Mesothelial cell of epicardium (in vitro differentiated cells): Measurements from ENCODE around the gene ABCC4. TPM values are rescaled to one million over a fixed set of nuclear protein-coding genes. Genes with fewer than 3 reads are reported as not detected.

ENCODE experiments used
- DNase-seq, 2 experiments: peaks; one replicate each; pipeline ENCODE4 v3.0.0; 2021; ENCODE audit warnings: low spot score in 2 of 2; ENCODE audit not compliant: unreplicated experiment in 2 of 2
- H3K27ac Mint-ChIP-seq: 2 replicates; pipeline ENCODE4 v1.8.0; 2021; ENCODE audit warnings: mixed read lengths
- H3K27me3 Mint-ChIP-seq: 2 replicates; pipeline ENCODE4 v1.8.0; 2021; ENCODE audit warnings: low read depth, mixed read lengths
- H3K36me3 Mint-ChIP-seq: 2 replicates; pipeline ENCODE4 v1.8.0; 2021; ENCODE audit warnings: mixed read lengths
- H3K4me1 Mint-ChIP-seq: 2 replicates; pipeline ENCODE4 v1.8.0; 2021; ENCODE audit warnings: mixed read lengths
- H3K4me3 Mint-ChIP-seq: 2 replicates; pipeline ENCODE4 v1.8.0; 2021; ENCODE audit warnings: mild to moderate bottlenecking, moderate library complexity, mixed read lengths
- H3K9me3 Mint-ChIP-seq: 2 replicates; pipeline ENCODE4 v1.8.0; 2021; ENCODE audit warnings: mixed read lengths
- total RNA-seq: library from RNA; stranded (reverse); gene quantifications from 3 replicates; pipeline ENCODE4 v1.2.1, GENCODE V29; 2021
- TF ChIP-seq, protein P1 (sequence below): fragments of 200-600 bp; sonication (generic); IDR thresholded peaks from one replicate; pipeline ENCODE4 v1.5.0; 2021; ENCODE audit warnings: antibody characterized with exemption; ENCODE audit not compliant: unreplicated experiment

ABCC4 gene
- total RNA-seq, 1 donor from 2014 or later, result 7.7 TPM

- H3K36me3 Mint-ChIP-seq, result no peaks in the 10 kb centered on the region
- TF ChIP-seq, protein P1, sequence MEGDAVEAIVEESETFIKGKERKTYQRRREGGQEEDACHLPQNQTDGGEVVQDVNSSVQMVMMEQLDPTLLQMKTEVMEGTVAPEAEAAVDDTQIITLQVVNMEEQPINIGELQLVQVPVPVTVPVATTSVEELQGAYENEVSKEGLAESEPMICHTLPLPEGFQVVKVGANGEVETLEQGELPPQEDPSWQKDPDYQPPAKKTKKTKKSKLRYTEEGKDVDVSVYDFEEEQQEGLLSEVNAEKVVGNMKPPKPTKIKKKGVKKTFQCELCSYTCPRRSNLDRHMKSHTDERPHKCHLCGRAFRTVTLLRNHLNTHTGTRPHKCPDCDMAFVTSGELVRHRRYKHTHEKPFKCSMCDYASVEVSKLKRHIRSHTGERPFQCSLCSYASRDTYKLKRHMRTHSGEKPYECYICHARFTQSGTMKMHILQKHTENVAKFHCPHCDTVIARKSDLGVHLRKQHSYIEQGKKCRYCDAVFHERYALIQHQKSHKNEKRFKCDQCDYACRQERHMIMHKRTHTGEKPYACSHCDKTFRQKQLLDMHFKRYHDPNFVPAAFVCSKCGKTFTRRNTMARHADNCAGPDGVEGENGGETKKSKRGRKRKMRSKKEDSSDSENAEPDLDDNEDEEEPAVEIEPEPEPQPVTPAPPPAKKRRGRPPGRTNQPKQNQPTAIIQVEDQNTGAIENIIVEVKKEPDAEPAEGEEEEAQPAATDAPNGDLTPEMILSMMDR, result no peak
- no peak overlapping the region for H3K4me3 Mint-ChIP-seq
- no peak for DNase-seq
- H3K4me1 Mint-ChIP-seq, result peaks cover 9% of the 10 kb centered on the region
- peaks cover 2% of the 10 kb centered on the region for H3K27me3 Mint-ChIP-seq
- no peak overlapping the region for H3K27ac Mint-ChIP-seq
- no peaks in the 10 kb centered on the region for H3K9me3 Mint-ChIP-seq
These were observed 52.3 kb downstream of the ABCC4 start for GRCh38 chr13:95248953-95249352.

DNA sequence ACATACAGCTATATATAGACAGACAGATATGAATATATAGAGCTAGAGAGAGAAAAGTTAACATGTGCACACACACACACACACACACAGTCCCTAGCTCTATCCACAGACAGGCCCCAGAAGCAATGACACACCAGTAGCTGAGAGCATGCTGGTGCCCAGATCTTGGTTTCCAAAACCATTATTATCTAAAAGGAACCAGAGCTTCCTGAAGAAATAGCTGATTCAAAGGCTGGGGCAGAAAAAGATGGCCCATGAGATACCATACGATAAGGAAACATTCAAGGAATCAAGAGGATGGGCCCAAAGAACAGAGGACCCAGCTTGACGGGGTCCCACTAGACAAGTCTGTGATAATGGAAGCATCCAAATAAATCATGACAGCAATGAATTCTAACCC lies 53.4 kb downstream of the ABCC4 start:
- H3K4me3 Mint-ChIP-seq, result no peak overlapping the region
- no peaks in the 10 kb centered on the region for H3K9me3 Mint-ChIP-seq
- H3K36me3 Mint-ChIP-seq, result no peaks in the 10 kb centered on the region
- H3K27me3 Mint-ChIP-seq, result peaks cover 2% of the 10 kb centered on the region
- DNase-seq, result no peak
- no peak overlapping the region for H3K27ac Mint-ChIP-seq
- TF ChIP-seq, protein P1, result no peak
- H3K4me1 Mint-ChIP-seq, result peaks cover 9% of the 10 kb centered on the region

DNA sequence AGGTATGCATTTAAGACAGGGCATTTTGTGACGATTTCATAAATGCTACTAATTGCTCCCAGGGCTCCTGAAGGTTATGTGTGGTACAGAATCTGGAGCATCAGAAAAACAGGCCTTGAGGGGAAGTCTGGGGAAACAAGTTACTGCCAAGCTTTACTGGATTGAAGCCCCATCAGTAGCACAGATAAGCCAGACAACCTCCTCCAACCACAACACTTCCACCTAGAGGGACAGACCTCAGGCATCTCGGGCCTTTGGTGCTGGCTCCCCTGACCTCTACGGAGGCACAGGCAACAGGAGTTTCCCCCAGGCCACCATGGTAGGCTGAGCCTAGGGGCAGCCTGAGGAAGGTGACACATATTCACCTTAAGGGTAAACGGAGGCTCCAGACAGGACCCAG lies 54.1 kb downstream of the ABCC4 start:
- Mint-ChIP-seq H3K4me3 (no peak overlapping the region), H3K36me3 (no peaks in the 10 kb centered on the region), H3K4me1 (peaks cover 9% of the 10 kb centered on the region), H3K27ac (no peak overlapping the region), H3K27me3 (peaks cover 2% of the 10 kb centered on the region), H3K9me3 (no peaks in the 10 kb centered on the region)
- TF ChIP-seq, protein P1, result no peak
- no peak for DNase-seq

DNA sequence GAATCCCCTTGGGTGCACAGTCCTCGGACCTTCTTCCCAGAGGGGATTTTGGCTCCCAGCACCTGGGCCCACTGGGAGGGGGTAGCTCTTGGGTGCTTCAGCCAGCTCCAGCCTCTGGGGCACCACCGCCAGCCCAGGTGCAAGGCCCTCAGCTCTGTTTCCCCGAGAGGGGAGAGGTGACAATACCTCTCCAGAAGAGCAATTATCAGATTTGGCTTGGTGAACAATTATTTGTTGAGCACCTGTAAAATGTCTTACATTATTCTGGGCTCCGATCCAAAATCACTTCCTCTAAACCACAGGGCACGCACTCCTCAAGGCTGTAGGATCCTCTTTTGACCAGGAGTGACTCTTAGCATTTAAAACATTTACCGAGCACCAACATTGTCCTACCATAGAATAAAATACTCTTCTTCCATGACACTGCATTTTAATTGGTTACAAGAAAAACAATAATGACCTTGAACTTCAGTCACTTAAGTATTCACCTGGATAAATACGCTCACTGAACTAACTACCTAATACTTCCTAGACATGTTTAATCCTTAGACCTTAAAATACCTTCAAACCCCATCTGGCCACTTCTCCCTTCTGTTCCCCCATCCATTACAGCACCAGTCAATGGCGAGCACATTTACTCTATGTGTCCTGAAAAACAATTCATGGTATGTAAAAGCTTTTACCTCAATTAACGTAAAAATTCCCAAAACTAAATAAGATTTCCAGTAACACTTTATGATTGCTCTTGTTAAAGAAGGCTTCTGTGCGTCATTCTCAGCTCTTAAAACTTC lies 54.8 kb downstream of the ABCC4 start:
- H3K36me3 Mint-ChIP-seq, result no peaks in the 10 kb centered on the region
- TF ChIP-seq, protein P1, result no peak
- no peaks in the 10 kb centered on the region for H3K9me3 Mint-ChIP-seq
- no peak overlapping the region for H3K4me3 Mint-ChIP-seq
- no peak for DNase-seq
- H3K27me3 Mint-ChIP-seq, result peaks cover 2% of the 10 kb centered on the region
- H3K27ac Mint-ChIP-seq, result no peak overlapping the region
- H3K4me1 Mint-ChIP-seq, result peaks cover 9% of the 10 kb centered on the region

DNA sequence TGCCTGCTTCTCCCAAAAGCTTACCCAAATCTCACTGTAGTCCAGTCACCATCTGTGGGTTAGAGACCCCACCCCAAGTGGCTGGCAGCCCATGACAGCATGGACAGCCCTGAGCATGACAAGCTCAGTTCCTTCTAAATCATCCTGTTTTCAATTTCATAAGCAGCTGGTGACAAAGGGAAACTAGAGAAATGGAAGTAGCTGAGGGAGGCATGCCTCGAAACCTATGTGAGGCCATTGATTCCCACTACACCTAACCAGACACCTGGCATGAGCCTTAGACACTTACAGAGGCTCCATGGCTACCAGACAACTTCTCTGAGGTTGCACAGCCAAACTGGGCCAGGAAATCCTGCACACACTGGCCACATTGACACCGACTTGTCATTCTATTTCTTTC lies 56.2 kb downstream of the ABCC4 start:
- Mint-ChIP-seq H3K4me1 (peaks cover 9% of the 10 kb centered on the region), H3K9me3 (no peaks in the 10 kb centered on the region), H3K27me3 (peaks cover under 1% of the 10 kb centered on the region), H3K36me3 (no peaks in the 10 kb centered on the region), H3K27ac (no peak overlapping the region), H3K4me3 (no peak overlapping the region)
- TF ChIP-seq, protein P1, result no peak
- no peak for DNase-seq
